GM18505 (cell line): ENCODE data around the gene RDH8.

Source experiments
- ATAC-seq: cut with Tn5 transposase; IDR thresholded peaks from one replicate; pipeline ENCODE4 v1.9.1; 2021; ENCODE audit not compliant: unreplicated experiment
- POLR2A ChIP-seq: IDR thresholded peaks from 4 replicates; pipeline ENCODE4 v1.6.1; 2011; ENCODE audit warnings: borderline replicate concordance; ENCODE audit not compliant: insufficient read depth, insufficient read length; ENCODE audit errors: extremely low read depth

The RDH8 gene

DNA sequence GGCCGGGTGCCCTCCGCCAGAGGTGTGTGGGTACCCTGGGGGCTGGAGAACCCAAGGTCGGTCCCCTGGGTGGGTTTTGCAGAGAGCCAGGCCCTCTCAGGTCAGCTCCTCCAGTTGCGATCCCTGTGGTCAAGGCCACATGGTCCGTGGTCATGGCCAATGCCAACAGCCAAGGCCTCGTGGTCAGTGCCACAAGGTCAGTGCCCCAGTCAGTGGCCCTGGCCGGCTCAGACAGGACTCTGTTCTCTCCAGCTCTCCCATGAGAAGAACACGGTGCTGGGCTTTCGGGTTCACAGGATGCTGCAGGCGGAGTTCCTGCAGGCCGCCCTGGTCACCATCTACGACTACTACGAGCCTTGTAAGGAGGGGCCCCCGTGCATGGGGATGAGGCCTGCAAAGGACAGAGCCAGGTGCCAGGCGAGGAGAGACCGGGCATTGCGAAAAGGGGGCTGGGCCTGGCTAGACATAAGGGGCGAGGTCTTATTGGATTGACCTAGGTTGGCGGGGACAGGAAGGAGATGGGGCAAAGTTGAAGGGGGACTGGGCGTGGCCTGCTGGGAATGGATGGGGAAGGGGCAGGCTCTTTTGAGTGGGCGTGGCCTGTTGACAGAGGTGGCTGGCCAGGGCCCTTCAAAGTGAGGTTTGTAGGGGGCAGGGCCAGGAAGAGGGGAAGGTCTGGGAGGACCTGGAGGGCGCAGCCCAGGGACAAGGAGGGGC, 57.6 kb downstream of the RDH8 start:
- no peak for TF ChIP-seq POLR2A

More for the DNA sequence above, 57.6 kb downstream of the RDH8 start:
- no peak for ATAC-seq
